PC-3 (cell line): ENCODE measurements around the gene EPB41L3. TPM values are rescaled to one million over a fixed set of nuclear protein-coding genes. Genes with fewer than 3 reads are reported as not detected.

ENCODE experiments used
- ATAC-seq: fragments of 200-7000 bp; cut with Tn5 transposase; 2 replicates; pipeline ENCODE4 v1.9.1; 2020; ENCODE audit warnings: mild to moderate bottlenecking, moderate library complexity
- BruUV-seq: library from RNA; stranded (reverse); fragments of 400-500 nt; replicated peaks from 2 replicates; lab custom pipeline; 2021; lab: Mats Ljungman, UMichigan
- CTCF ChIA-PET: fragments of 300-600 bp; sonication (Branson Sonifier 250); formaldehyde crosslinking; loops from one replicate; lab custom pipeline; 2022; ENCODE audit warnings: antibody characterized with exemption; lab: Charles Lee
- POLR2A ChIA-PET: fragments of 300-600 bp; sonication (Branson Sonifier 250); formaldehyde crosslinking; loops from one replicate; lab custom pipeline; 2022; ENCODE audit warnings: antibody characterized with exemption; ENCODE audit not compliant: unreplicated experiment; lab: Charles Lee
- DNase-seq: peaks from one replicate; pipeline ENCODE4 v3.0.0-alpha.2; 2015
- H2AFZ ChIP-seq: fragments of 300-600 bp; sonication (generic); 2 replicates; pipeline ENCODE4 v1.6.0; 2016; ENCODE audit warnings: antibody characterized with exemption, low read length
- H3F3A ChIP-seq: fragments of 300-600 bp; sonication (generic); one replicate; pipeline ENCODE4 v1.6.0; 2017; ENCODE audit warnings: antibody characterized with exemption, low read length, control low read depth, mild to moderate bottlenecking; ENCODE audit not compliant: unreplicated experiment
- H3K27ac ChIP-seq: fragments of 300-600 bp; sonication (generic); 2 replicates; pipeline ENCODE4 v1.5.1; 2016; ENCODE audit warnings: mild to moderate bottlenecking, low read length
- H3K27me3 ChIP-seq: fragments of 300-600 bp; sonication (generic); 2 replicates; pipeline ENCODE4 v1.6.1; 2016; ENCODE audit warnings: low read length, mixed read lengths
- H3K36me3 ChIP-seq: fragments of 300-600 bp; sonication (generic); 2 replicates; pipeline ENCODE4 v1.6.1; 2016; ENCODE audit warnings: low read depth, mixed run types, low read length, mixed read lengths
- H3K4me1 ChIP-seq: fragments of 300-600 bp; sonication (generic); 2 replicates; pipeline ENCODE4 v1.5.1; 2016; ENCODE audit warnings: low read length; ENCODE audit not compliant: insufficient read depth
- H3K4me2 ChIP-seq: fragments of 300-600 bp; sonication (generic); 2 replicates; pipeline ENCODE4 v1.6.0; 2016; ENCODE audit warnings: low read length
- H3K4me3 ChIP-seq: fragments of 300-600 bp; sonication (generic); 2 replicates; pipeline ENCODE4 v1.5.1; 2016; ENCODE audit warnings: mild to moderate bottlenecking, low read length, mixed read lengths
- H3K79me2 ChIP-seq: fragments of 300-600 bp; sonication (generic); 2 replicates; pipeline ENCODE4 v1.6.1; 2017; ENCODE audit warnings: low read length, mixed read lengths
- H3K9ac ChIP-seq: fragments of 300-600 bp; sonication (generic); 2 replicates; pipeline ENCODE4 v1.6.0; 2016; ENCODE audit warnings: mild to moderate bottlenecking, low read length
- H3K9me2 ChIP-seq: fragments of 300-600 bp; sonication (generic); replicated peaks from 2 replicates; pipeline ENCODE4 v1.6.1; 2016; ENCODE audit warnings: mixed run types, low read length, mixed read lengths
- H3K9me3 ChIP-seq: fragments of 300-600 bp; sonication (generic); 2 replicates; pipeline ENCODE4 v1.6.1; 2016; ENCODE audit warnings: low read length, mixed read lengths
- H4K20me1 ChIP-seq: fragments of 300-600 bp; sonication (generic); 2 replicates; pipeline ENCODE4 v1.6.1; 2016; ENCODE audit warnings: low read length, mixed read lengths
- CTCF ChIP-seq: fragments of 300-600 bp; sonication (generic); conservative IDR thresholded peaks from 2 replicates; pipeline ENCODE4 v1.5.1; 2017; ENCODE audit warnings: antibody characterized with exemption, low read depth, mild to moderate bottlenecking, low read length
- EZH2 ChIP-seq: fragments of 300-600 bp; sonication (generic); IDR thresholded peaks from one replicate; pipeline ENCODE4 v1.6.1; 2017; ENCODE audit warnings: antibody characterized with exemption, mild to moderate bottlenecking, low read length; ENCODE audit not compliant: unreplicated experiment
- EZH2phosphoT487 ChIP-seq: fragments of 300-600 bp; sonication (generic); IDR thresholded peaks from 2 replicates; pipeline ENCODE4 v1.6.1; 2018; ENCODE audit warnings: mild to moderate bottlenecking, antibody characterized with exemption, low read length, borderline replicate concordance
- intact Hi-C: fragments of 100-400 bp; cut with micrococcal nuclease; formaldehyde crosslinking; loops from 2 replicates; pipeline ENCODE4 v1.9.0; 2023
- total RNA-seq: library from RNA; depleted of rRNA; stranded (reverse); fragments of >200 nt; gene quantifications from 2 replicates; pipeline ENCODE4 v1.2.3, GENCODE V29; 2014

The EPB41L3 gene
- total RNA-seq, 1 experiment from 2014 or later = 39.5 TPM

GRCh38 chr18:5542515-5543035 is 1.2 kb downstream of the EPB41L3 start:
- H3F3A ChIP-seq = no peaks in the 10 kb centered on the region
- DNase-seq = no peak
- ATAC-seq = peak; percentile 16; the same call in 1 of the 2 replicates
- H2AFZ ChIP-seq = no peak overlapping the region
- ChIA-PET CTCF (no interaction called here), POLR2A (no interaction called here)
- peak overlapping the region; percentile 41 for H3K27ac ChIP-seq
- no peaks in the 10 kb centered on the region; the same call in 1 of the 2 replicates for H4K20me1 ChIP-seq
- H3K9ac ChIP-seq = peak overlapping the region; percentile 67
- H3K36me3 ChIP-seq = no peaks in the 10 kb centered on the region
- no peaks in the 10 kb centered on the region for H3K9me3 ChIP-seq
- 0 out of 2 replicates have a peak overlapping the region, but pooled peaks have one; percentile 0 for H3K4me2 ChIP-seq
- H3K9me2 ChIP-seq = no peaks in the 10 kb centered on the region
- H3K4me3 ChIP-seq = peak overlapping the region; percentile 54
- no TSS peak for BruUV-seq
- intact Hi-C loops = loop anchor here (5.0 to 10.0 kb wide), 3 partner anchors 245 to 438 kb away; partner anchors contain the start of gene ZBTB14
- TF ChIP-seq EZH2phosphoT487 = no peak
- TF ChIP-seq EZH2 = peak; percentile 70
- H3K4me1 ChIP-seq = no peaks in the 10 kb centered on the region
- peaks cover 29% of the 10 kb centered on the region for H3K79me2 ChIP-seq
- peaks cover 21% of the 10 kb centered on the region for H3K27me3 ChIP-seq

GRCh38 chr18:5541644-5542043 is 2.2 kb downstream of the EPB41L3 start:
- POLR2A ChIA-PET = no interaction called here
- Histone ChIP-seq H3K9me3 (no peaks in the 10 kb centered on the region), H3K79me2 (peaks cover 38% of the 10 kb centered on the region), H3K4me2 (0 out of 2 replicates have a peak overlapping the region, but pooled peaks have one; percentile 0), H3K27me3 (peaks cover 21% of the 10 kb centered on the region), H4K20me1 (no peaks in the 10 kb centered on the region; the same call in 1 of the 2 replicates), H3K4me3 (peak overlapping the region; percentile 17; the same call in 1 of the 2 replicates), H2AFZ (no peak overlapping the region), H3K9ac (peak overlapping the region; percentile 67), H3K9me2 (no peaks in the 10 kb centered on the region), H3F3A (no peaks in the 10 kb centered on the region), H3K27ac (no peak overlapping the region), H3K4me1 (no peaks in the 10 kb centered on the region), H3K36me3 (no peaks in the 10 kb centered on the region)
- ATAC-seq (no peak), DNase-seq (no peak)
- TF ChIP-seq CTCF (no peak), EZH2phosphoT487 (no peak), EZH2 (no peak)
- no TSS peak for BruUV-seq
- CTCF ChIA-PET = no interaction called here
- intact Hi-C loops = loop anchor here (5.0 to 10.0 kb wide), 3 partner anchors 244 to 437 kb away; partner anchors contain the start of gene ZBTB14

- Histone ChIP-seq H3K9me3 (no peaks in the 10 kb centered on the region), H3F3A (no peaks in the 10 kb centered on the region), H3K27me3 (peaks cover 19% of the 10 kb centered on the region), H3K79me2 (peaks cover 38% of the 10 kb centered on the region), H3K4me3 (no peak overlapping the region), H2AFZ (no peak overlapping the region), H3K9me2 (no peaks in the 10 kb centered on the region), H4K20me1 (no peaks in the 10 kb centered on the region; the same call in 1 of the 2 replicates), H3K9ac (no peak overlapping the region), H3K4me2 (no peak overlapping the region), H3K36me3 (no peaks in the 10 kb centered on the region), H3K4me1 (no peaks in the 10 kb centered on the region), H3K27ac (no peak overlapping the region)
- BruUV-seq = no TSS peak
- ChIA-PET POLR2A (no interaction called here), CTCF (no interaction called here)
- no peak for DNase-seq
- no peak for ATAC-seq
- TF ChIP-seq EZH2phosphoT487 (no peak), EZH2 (no peak), CTCF (no peak)
- intact Hi-C loops = no loop called here
These were observed 4.4 kb downstream of the EPB41L3 start for GRCh38 chr18:5539391-5539790.
